C4-2B (cell line): ENCODE results near the gene NOVA2.

ENCODE experiments used
- H3K27ac ChIP-seq: fragments of 450-650 bp; 2 replicates; pipeline ENCODE4 v1.5.1; 2017
- ZFX ChIP-seq: fragments of 450-650 bp; IDR thresholded peaks from 2 replicates; pipeline ENCODE4 v1.6.1; 2017
- TF ChIP-seq, protein P1 (sequence below): fragments of 450-650 bp; conservative IDR thresholded peaks from 2 replicates; pipeline ENCODE4 v1.5.1; 2017; ENCODE audit warnings: mild to moderate bottlenecking

NOVA2 gene, protein sequence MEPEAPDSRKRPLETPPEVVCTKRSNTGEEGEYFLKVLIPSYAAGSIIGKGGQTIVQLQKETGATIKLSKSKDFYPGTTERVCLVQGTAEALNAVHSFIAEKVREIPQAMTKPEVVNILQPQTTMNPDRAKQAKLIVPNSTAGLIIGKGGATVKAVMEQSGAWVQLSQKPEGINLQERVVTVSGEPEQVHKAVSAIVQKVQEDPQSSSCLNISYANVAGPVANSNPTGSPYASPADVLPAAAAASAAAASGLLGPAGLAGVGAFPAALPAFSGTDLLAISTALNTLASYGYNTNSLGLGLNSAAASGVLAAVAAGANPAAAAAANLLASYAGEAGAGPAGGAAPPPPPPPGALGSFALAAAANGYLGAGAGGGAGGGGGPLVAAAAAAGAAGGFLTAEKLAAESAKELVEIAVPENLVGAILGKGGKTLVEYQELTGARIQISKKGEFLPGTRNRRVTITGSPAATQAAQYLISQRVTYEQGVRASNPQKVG

DNA sequence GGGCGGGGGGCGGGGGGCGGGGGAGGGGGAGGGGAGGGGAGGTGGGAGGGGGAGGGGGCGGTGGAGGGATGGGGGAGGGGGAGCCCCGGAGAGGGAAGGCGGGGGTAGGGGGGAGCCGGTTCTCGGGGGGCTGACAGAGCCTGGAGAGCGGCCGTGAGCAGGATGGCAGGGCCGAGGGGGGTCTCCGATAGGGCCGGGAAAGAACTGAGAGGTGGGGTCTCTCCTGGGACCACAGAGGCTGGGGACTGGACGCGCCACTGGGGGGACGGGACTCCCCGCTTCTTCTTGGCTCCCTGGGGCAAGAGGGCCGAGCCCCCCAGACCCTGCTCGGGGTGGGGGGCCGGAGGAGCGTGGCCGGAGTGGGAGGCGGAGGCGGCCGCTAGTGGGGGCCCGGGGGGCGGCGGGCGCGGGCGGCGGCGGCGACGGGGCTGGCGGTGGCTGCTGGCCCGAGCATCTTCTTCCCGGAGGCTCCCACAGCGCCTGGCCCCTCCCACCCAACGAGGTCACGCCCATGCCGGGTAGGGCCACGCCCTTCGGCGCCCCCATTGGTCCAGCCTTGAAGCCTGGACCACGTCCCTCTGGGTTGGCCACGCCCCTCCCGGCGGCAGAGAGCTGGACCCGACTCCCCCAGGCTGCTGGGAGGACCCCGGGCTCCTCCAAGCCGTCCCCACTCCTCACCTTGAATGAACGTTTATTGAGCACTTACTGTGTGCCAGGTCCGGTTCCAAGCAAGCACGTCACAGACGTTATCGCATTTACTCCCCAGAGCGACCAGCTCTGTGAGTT lies at the start of gene NOVA2:
Gene NOVA2 (minus strand): TSS at position 313 of the 786 bp plus-strand sequence. CDS start 514 bp downstream, outside the sequence.
- H3K27ac ChIP-seq: no peak within 1 kb of the TSS
- TF ChIP-seq, protein P1, sequence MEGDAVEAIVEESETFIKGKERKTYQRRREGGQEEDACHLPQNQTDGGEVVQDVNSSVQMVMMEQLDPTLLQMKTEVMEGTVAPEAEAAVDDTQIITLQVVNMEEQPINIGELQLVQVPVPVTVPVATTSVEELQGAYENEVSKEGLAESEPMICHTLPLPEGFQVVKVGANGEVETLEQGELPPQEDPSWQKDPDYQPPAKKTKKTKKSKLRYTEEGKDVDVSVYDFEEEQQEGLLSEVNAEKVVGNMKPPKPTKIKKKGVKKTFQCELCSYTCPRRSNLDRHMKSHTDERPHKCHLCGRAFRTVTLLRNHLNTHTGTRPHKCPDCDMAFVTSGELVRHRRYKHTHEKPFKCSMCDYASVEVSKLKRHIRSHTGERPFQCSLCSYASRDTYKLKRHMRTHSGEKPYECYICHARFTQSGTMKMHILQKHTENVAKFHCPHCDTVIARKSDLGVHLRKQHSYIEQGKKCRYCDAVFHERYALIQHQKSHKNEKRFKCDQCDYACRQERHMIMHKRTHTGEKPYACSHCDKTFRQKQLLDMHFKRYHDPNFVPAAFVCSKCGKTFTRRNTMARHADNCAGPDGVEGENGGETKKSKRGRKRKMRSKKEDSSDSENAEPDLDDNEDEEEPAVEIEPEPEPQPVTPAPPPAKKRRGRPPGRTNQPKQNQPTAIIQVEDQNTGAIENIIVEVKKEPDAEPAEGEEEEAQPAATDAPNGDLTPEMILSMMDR: no peak
- no peak for TF ChIP-seq ZFX

DNA sequence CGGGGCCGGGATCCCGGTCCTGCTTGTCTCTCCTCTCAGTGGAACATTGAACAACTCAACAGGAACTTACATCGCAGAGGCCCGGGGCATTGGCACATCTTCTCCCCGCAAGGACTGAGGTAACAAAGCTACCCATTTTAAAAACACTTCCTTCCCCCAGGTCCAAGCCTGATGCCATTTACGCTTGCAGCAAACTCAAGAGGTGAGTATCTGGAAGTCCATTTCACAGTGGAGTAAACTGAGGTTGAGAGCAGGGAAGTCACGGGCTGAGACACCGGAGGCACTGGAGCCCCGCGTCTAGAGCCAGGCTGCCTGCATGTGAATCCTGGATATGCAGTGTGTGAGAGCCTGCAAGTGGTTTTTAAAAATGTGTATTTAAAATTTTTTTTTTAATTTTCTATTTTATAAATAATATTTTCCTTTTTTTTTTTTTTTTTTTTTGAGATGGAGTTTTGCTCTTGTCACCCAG lies 49.7 kb upstream of the NOVA2 start:
- TF ChIP-seq, protein P1: no peak
- no peak for TF ChIP-seq ZFX

DNA sequence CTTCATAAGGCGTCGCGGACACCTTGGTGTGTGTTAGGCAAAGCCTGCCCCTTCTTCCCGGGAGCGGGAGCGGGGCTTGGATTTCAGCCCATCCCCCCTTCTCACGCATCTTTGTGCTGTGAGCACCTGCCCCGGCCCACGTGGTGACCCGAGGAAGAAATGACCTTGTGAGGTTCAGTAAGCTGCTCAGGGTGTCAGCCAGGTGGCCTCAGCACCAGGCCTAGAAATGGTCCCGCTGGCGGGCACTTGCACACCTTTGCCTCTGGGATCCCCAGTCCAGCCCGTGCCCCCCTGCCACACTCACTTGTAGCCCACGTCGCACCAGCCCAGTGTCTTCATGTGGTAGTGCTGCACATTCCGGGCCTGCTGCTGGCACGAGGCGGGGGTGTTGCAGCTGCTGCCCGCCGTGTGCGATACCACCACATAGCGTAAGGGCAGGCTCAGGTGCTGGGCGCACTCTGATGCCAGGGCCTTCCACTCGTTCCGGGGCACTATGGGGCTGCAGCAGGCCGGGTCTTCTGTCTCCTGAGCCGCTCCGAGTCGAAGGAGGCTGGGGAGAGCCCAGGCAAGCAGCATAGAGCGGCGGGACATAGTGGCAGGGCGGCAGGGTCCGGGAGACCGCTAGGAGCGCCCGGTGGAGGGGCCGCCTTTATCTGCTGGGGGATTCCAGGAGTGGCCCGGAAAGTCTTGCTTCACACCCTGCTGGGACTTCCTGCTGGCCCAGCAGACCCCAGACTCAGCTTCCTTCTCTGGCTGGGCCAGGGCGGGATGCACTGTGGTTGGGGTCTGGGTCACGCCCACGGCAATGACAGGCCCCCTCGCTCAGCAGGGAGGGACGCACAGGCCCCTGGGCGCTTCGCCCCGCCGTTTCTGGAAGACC lies 49.0 kb upstream of the NOVA2 start, which contains the start of gene PGLYRP1:
Gene PGLYRP1 (minus strand): TSS at position 623 of the 880 bp plus-strand sequence. CDS start 32 bp downstream, at position 591.
- TF ChIP-seq, protein P1: no peak
- no peak for TF ChIP-seq ZFX
- H3K27ac ChIP-seq: no peak within 1 kb of the TSS

More for the DNA sequence above, 49.7 kb upstream of the NOVA2 start:
- no peak overlapping the region for H3K27ac ChIP-seq

DNA sequence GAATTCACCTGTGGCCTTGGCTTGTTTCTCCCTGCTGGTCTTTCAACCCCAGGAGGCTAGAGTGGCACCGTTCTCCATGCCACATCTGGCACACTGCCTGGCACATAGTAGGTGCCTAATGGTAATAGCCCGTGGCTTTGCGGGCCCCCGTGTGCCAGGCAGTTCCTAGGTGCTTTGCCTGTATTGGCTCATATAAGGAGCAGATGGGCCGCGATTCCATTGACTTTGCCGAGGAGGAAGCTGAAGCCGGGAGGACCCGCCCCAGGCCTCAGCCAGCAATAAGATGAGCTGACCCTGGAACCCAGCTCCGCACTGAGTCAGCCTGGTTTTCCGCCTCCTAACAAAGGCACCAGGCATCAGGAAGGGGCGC lies 48.4 kb upstream of the NOVA2 start:
- H3K27ac ChIP-seq: no peak overlapping the region
- TF ChIP-seq, protein P1: no peak
- no peak for TF ChIP-seq ZFX

DNA sequence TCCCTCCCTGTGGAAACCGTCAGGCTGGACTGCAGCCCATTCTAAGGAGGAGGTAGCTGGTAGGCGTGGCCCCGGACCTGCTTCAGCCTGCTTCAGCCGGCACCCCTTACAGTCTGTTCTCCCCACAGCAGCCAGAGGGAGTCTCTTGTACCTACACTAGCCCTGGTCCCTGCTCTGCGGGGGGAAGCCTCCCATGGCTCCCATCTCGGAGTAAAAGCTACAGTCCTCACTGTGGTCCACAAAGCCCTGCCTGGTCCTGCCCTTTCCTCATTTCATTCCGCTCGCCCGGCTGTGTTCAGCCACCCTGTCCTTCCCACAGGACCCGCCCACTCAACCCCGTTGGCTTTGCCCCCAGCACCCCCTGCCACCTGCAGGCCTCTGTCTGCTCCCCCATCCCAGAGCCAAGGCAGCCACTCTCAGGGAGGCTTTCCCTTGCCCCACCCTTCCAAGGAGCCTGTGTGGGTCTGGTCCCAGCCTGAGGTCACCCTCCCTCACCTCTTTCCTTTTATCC lies 47.9 kb upstream of the NOVA2 start:
- TF ChIP-seq ZFX: no peak
- TF ChIP-seq, protein P1: no peak
- no peak overlapping the region for H3K27ac ChIP-seq

DNA sequence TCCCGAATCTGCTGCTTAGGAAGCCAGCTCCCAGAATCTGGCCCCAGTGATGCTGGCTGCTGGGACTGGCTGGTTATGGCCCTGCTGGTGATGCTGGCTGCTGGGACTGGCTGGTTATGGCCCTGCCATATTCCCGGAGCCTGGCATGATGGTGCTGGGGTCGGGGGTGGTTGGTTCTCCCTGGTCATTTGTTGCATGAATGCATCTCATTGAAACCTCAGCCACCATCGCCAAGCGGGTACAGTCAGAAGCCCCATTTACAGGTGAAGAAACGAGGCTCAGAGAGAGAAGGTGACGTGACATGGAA lies 47.1 kb upstream of the NOVA2 start:
- H3K27ac ChIP-seq: no peak overlapping the region
- TF ChIP-seq, protein P1: no peak
- TF ChIP-seq ZFX: no peak
